HEK293T (cell line): ENCODE data around the gene SH3GLB2.

ENCODE experiments used
- FOXM1 ChIP-seq: fragments of 450-650 bp; IDR thresholded peaks from 2 replicates; pipeline ENCODE4 v1.6.1; 2017; ENCODE audit warnings: mild to moderate bottlenecking, borderline replicate concordance
- TARDBP ChIP-seq: fragments of 450-650 bp; IDR thresholded peaks from 2 replicates; pipeline ENCODE4 v1.6.1; 2016
- TF ChIP-seq, protein P1 (sequence below): fragments of 450-650 bp; IDR thresholded peaks from 2 replicates; pipeline ENCODE4 v1.6.1; 2016

- TF ChIP-seq FOXM1 = no peak
- TF ChIP-seq, protein P1, sequence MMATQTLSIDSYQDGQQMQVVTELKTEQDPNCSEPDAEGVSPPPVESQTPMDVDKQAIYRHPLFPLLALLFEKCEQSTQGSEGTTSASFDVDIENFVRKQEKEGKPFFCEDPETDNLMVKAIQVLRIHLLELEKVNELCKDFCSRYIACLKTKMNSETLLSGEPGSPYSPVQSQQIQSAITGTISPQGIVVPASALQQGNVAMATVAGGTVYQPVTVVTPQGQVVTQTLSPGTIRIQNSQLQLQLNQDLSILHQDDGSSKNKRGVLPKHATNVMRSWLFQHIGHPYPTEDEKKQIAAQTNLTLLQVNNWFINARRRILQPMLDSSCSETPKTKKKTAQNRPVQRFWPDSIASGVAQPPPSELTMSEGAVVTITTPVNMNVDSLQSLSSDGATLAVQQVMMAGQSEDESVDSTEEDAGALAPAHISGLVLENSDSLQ = no peak
- TF ChIP-seq TARDBP = no peak
These were observed 14.0 kb downstream of the SH3GLB2 start for GRCh38 chr9:129014124-129014523.
